ENCODE results near the gene CTSC.
A peak's percentile ranks its signal among the peaks of the same experiment; 100 is the strongest.

GRCh38 chr11:88337181-88337986 lies at the start of gene CTSC:
- no peak for TF ChIP-seq CTCF (IDR thresholded peaks at IDR 0.05)
- peak; percentile 41 for TF ChIP-seq POLR2A (IDR thresholded peaks at IDR 0.05)

All from ovary (tissue), 3 donors.